HG02763 (cell line): ENCODE data around the gene ISLR2.

Experiments
- ATAC-seq: cut with Tn5 transposase; IDR thresholded peaks from one replicate; pipeline ENCODE4 v1.9.1; 2021; ENCODE audit warnings: mild to moderate bottlenecking, moderate library complexity; ENCODE audit not compliant: unreplicated experiment

Gene ISLR2

GRCh38 chr15:74175271-74176191 is 45.1 kb downstream of the ISLR2 start:
- no peak for ATAC-seq

- ATAC-seq = no peak
These were observed 46.2 kb downstream of the ISLR2 start for GRCh38 chr15:74176262-74177214.

GRCh38 chr15:74178326-74179100 is 48.1 kb downstream of the ISLR2 start:
- no peak for ATAC-seq

GRCh38 chr15:74179101-74179841 is 48.9 kb downstream of the ISLR2 start:
- no peak for ATAC-seq

- no peak for ATAC-seq
These were observed 49.8 kb downstream of the ISLR2 start for GRCh38 chr15:74179983-74180880.

GRCh38 chr15:74180881-74181602 is 50.7 kb downstream of the ISLR2 start:
- ATAC-seq = no peak

- ATAC-seq = no peak
These were observed 51.7 kb downstream of the ISLR2 start for GRCh38 chr15:74182131-74182530.

GRCh38 chr15:74184582-74185091 is 54.3 kb downstream of the ISLR2 start:
- no peak for ATAC-seq

- no peak for ATAC-seq
These were observed 55.4 kb downstream of the ISLR2 start for GRCh38 chr15:74185710-74186348.
